GM23338 (cell line): ENCODE data around the gene SYT9.

Source experiments
- CREB1 ChIP-seq: fragments of 250-450 bp; sonication (Bioruptor Pico); IDR thresholded peaks from 2 replicates; pipeline ENCODE4 v1.5.0; 2020; ENCODE audit warnings: low read depth, mild to moderate bottlenecking, moderate library complexity
- CTCF ChIP-seq, 2 experiments: fragments of 200-600 bp in 1 of 2; sonication (generic) in 1 of 2; conservative IDR thresholded peaks; 2 replicates each; pipeline versions ENCODE4 v1.5.1 to v1.6.1; 2016 to 2017; ENCODE audit warnings: antibody characterized with exemption in 2 of 2, low read depth in 2 of 2, mild to moderate bottlenecking in 2 of 2, moderate library complexity in 1 of 2
- ETS1 ChIP-seq: IDR thresholded peaks from 2 replicates; pipeline ENCODE4 v1.6.1; 2016; ENCODE audit warnings: antibody characterized with exemption
- EZH2 ChIP-seq: fragments of 200-600 bp; sonication (generic); IDR thresholded peaks from one replicate; pipeline ENCODE4 v1.8.0; 2017; ENCODE audit warnings: antibody characterized with exemption, mild to moderate bottlenecking, low read depth; ENCODE audit not compliant: unreplicated experiment
- EZH2phosphoT487 ChIP-seq: fragments of 200-600 bp; sonication (generic); IDR thresholded peaks from one replicate; pipeline ENCODE4 v1.8.1; 2018; ENCODE audit warnings: antibody characterized with exemption; ENCODE audit not compliant: unreplicated experiment
- JUNB ChIP-seq: IDR thresholded peaks from one replicate; pipeline ENCODE4 v1.6.1; 2016; ENCODE audit warnings: antibody characterized with exemption; ENCODE audit not compliant: unreplicated experiment
- NANOG ChIP-seq: IDR thresholded peaks from 2 replicates; pipeline ENCODE4 v1.6.1; 2016; ENCODE audit warnings: antibody characterized with exemption, borderline replicate concordance
- POLR2AphosphoS5 ChIP-seq: IDR thresholded peaks from 2 replicates; pipeline ENCODE4 v1.6.1; 2016; ENCODE audit warnings: antibody characterized with exemption, low read depth
- STAT1 ChIP-seq: IDR thresholded peaks from one replicate; pipeline ENCODE4 v1.6.1; 2016; ENCODE audit warnings: antibody characterized with exemption; ENCODE audit not compliant: unreplicated experiment
- ZNF114 ChIP-seq: fragments of 250-450 bp; sonication (Bioruptor Pico); IDR thresholded peaks from 2 replicates; pipeline ENCODE4 v1.5.0; 2020; ENCODE audit warnings: mild to moderate bottlenecking, moderate library complexity
- ZNF331 ChIP-seq: fragments of 250-450 bp; sonication (Bioruptor Pico); IDR thresholded peaks from 2 replicates; pipeline ENCODE4 v1.5.0; 2020; ENCODE audit warnings: low read depth, mild to moderate bottlenecking, moderate library complexity
- TF ChIP-seq, protein P1 (sequence below): IDR thresholded peaks from one replicate; pipeline ENCODE4 v1.6.1; 2018; ENCODE audit warnings: antibody characterized with exemption; ENCODE audit not compliant: unreplicated experiment
- TF ChIP-seq, protein P2 (sequence below): fragments of 250-450 bp; sonication (Bioruptor Pico); IDR thresholded peaks from 2 replicates; pipeline ENCODE4 v1.5.0; 2020; ENCODE audit warnings: mild to moderate bottlenecking, moderate library complexity

- TF ChIP-seq EZH2, result no peak
- TF ChIP-seq CTCF (conservative IDR thresholded peaks at IDR 0.05; ENCODE audit: low read depth in 2 of 2), result no peak
- TF ChIP-seq, protein P1, sequence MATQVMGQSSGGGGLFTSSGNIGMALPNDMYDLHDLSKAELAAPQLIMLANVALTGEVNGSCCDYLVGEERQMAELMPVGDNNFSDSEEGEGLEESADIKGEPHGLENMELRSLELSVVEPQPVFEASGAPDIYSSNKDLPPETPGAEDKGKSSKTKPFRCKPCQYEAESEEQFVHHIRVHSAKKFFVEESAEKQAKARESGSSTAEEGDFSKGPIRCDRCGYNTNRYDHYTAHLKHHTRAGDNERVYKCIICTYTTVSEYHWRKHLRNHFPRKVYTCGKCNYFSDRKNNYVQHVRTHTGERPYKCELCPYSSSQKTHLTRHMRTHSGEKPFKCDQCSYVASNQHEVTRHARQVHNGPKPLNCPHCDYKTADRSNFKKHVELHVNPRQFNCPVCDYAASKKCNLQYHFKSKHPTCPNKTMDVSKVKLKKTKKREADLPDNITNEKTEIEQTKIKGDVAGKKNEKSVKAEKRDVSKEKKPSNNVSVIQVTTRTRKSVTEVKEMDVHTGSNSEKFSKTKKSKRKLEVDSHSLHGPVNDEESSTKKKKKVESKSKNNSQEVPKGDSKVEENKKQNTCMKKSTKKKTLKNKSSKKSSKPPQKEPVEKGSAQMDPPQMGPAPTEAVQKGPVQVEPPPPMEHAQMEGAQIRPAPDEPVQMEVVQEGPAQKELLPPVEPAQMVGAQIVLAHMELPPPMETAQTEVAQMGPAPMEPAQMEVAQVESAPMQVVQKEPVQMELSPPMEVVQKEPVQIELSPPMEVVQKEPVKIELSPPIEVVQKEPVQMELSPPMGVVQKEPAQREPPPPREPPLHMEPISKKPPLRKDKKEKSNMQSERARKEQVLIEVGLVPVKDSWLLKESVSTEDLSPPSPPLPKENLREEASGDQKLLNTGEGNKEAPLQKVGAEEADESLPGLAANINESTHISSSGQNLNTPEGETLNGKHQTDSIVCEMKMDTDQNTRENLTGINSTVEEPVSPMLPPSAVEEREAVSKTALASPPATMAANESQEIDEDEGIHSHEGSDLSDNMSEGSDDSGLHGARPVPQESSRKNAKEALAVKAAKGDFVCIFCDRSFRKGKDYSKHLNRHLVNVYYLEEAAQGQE, result no peak
- TF ChIP-seq POLR2AphosphoS5, result no peak
- TF ChIP-seq ETS1, result no peak
- no peak for TF ChIP-seq ZNF331
- TF ChIP-seq NANOG, result no peak
- no peak for TF ChIP-seq EZH2phosphoT487
- no peak for TF ChIP-seq JUNB
- TF ChIP-seq CREB1 (CRISPR knock-in tag), result no peak
- TF ChIP-seq STAT1, result no peak
- TF ChIP-seq ZNF114 (CRISPR knock-in tag), result no peak
- TF ChIP-seq, protein P2, sequence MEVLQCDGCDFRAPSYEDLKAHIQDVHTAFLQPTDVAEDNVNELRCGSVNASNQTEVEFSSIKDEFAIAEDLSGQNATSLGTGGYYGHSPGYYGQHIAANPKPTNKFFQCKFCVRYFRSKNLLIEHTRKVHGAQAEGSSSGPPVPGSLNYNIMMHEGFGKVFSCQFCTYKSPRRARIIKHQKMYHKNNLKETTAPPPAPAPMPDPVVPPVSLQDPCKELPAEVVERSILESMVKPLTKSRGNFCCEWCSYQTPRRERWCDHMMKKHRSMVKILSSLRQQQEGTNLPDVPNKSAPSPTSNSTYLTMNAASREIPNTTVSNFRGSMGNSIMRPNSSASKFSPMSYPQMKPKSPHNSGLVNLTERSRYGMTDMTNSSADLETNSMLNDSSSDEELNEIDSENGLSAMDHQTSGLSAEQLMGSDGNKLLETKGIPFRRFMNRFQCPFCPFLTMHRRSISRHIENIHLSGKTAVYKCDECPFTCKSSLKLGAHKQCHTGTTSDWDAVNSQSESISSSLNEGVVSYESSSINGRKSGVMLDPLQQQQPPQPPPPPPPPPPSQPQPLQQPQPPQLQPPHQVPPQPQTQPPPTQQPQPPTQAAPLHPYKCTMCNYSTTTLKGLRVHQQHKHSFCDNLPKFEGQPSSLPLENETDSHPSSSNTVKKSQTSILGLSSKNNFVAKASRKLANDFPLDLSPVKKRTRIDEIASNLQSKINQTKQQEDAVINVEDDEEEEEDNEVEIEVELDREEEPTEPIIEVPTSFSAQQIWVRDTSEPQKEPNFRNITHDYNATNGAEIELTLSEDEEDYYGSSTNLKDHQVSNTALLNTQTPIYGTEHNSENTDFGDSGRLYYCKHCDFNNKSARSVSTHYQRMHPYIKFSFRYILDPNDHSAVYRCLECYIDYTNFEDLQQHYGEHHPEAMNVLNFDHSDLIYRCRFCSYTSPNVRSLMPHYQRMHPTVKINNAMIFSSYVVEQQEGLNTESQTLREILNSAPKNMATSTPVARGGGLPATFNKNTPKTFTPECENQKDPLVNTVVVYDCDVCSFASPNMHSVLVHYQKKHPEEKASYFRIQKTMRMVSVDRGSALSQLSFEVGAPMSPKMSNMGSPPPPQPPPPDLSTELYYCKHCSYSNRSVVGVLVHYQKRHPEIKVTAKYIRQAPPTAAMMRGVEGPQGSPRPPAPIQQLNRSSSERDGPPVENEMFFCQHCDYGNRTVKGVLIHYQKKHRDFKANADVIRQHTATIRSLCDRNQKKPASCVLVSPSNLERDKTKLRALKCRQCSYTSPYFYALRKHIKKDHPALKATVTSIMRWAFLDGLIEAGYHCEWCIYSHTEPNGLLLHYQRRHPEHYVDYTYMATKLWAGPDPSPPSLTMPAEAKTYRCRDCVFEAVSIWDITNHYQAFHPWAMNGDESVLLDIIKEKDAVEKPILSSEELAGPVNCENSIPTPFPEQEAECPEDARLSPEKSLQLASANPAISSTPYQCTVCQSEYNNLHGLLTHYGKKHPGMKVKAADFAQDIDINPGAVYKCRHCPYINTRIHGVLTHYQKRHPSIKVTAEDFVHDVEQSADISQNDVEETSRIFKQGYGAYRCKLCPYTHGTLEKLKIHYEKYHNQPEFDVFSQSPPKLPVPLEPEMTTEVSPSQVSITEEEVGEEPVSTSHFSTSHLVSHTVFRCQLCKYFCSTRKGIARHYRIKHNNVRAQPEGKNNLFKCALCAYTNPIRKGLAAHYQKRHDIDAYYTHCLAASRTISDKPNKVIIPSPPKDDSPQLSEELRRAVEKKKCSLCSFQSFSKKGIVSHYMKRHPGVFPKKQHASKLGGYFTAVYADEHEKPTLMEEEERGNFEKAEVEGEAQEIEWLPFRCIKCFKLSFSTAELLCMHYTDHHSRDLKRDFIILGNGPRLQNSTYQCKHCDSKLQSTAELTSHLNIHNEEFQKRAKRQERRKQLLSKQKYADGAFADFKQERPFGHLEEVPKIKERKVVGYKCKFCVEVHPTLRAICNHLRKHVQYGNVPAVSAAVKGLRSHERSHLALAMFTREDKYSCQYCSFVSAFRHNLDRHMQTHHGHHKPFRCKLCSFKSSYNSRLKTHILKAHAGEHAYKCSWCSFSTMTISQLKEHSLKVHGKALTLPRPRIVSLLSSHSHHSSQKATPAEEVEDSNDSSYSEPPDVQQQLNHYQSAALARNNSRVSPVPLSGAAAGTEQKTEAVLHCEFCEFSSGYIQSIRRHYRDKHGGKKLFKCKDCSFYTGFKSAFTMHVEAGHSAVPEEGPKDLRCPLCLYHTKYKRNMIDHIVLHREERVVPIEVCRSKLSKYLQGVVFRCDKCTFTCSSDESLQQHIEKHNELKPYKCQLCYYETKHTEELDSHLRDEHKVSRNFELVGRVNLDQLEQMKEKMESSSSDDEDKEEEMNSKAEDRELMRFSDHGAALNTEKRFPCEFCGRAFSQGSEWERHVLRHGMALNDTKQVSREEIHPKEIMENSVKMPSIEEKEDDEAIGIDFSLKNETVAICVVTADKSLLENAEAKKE (CRISPR knock-in tag), result no peak
Observed at GRCh38 chr11:7351228-7351627, 99.5 kb downstream of the SYT9 start.
